Measurements from ENCODE around the gene ACSF2.
"Not testable (repeated sequence)": the region's sequence is repeated elsewhere in the genome, so short reads cannot be mapped to it uniquely, and the experiment has no call there.

ACSF2 gene, protein sequence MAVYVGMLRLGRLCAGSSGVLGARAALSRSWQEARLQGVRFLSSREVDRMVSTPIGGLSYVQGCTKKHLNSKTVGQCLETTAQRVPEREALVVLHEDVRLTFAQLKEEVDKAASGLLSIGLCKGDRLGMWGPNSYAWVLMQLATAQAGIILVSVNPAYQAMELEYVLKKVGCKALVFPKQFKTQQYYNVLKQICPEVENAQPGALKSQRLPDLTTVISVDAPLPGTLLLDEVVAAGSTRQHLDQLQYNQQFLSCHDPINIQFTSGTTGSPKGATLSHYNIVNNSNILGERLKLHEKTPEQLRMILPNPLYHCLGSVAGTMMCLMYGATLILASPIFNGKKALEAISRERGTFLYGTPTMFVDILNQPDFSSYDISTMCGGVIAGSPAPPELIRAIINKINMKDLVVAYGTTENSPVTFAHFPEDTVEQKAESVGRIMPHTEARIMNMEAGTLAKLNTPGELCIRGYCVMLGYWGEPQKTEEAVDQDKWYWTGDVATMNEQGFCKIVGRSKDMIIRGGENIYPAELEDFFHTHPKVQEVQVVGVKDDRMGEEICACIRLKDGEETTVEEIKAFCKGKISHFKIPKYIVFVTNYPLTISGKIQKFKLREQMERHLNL

DNA sequence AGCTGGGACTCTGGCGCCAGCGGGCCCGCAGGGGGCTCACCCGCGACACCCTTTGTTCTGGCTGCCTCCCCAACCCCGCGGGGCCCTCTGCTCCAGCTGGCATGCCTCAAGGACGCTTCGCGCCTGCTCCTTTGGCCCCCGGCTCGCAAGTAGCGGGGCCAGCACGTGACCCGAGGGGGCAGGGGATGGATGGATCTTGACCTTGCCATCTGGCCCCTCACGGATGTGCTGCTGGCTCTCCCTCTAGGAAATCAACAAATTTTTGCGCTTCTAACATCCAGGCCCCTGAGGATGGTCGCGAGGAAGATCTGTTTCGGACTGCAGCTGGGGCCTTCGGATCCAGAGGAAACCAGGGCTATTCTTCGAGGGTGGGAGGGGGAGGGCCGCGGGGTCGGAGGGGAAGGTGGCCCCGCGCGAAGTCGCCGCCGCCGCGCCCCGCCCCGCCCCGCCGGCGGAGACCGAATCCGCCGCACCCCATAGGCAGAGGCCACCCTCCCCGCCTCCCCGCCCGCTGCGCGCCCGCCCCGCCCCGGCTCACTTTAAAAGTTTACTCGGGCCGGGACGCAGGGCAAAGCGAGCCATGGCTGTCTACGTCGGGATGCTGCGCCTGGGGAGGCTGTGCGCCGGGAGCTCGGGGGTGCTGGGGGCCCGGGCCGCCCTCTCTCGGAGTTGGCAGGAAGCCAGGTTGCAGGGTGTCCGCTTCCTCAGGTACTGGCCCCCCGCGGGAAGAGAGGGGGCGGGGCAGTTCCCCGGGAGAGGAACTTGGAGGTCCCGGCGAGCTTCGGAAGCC, at the start of gene ACSF2:
Gene ACSF2, plus strand, starts transcription at position 537 of the 790 bp plus-strand sequence. Its CDS starts 44 bp downstream, at position 581.
- DNase-seq (ENCODE audit: low read depth in 2 of 2), result peak; percentile 36 to 51

- no peak for DNase-seq (ENCODE audit: low read depth in 2 of 2)
Measured at GRCh38 chr17:50379351-50380132, 46.5 kb upstream of the ACSF2 start.

- DNase-seq (ENCODE audit: low read depth in 2 of 2), result no peak
Measured at GRCh38 chr17:50380369-50381259, 45.4 kb upstream of the ACSF2 start.

DNA sequence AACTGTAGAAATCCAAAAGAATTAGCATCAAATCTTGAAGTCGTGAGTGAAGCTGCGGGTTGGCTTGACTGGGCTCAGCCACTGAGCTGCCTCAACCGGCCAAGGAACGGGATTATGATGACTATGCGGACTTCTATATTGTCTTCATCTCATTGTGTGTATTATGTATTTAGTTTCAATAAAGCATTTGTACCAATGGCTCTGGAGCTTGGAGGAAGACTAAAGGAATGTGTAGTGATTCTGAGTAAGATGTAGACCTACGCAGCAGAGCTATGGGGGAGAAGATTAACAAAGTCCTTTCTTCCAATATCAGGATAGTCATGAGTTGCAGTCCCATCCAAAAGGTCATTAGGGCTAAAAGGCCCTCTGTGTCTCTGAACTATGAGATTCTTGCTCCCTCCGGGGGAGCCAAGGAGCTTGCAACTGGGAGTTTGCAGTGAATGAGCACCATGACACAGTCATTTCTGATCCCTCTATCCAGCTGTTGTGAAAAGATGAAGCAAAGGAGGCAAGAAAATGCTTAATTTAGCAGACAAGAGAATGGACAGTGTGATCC, 44.7 kb upstream of the ACSF2 start:
- no peak for DNase-seq (ENCODE audit: low read depth in 2 of 2)

GRCh38 chr17:50381920-50382319, 44.1 kb upstream of the ACSF2 start:
- no peak for DNase-seq (ENCODE audit: low read depth in 2 of 2)

DNA sequence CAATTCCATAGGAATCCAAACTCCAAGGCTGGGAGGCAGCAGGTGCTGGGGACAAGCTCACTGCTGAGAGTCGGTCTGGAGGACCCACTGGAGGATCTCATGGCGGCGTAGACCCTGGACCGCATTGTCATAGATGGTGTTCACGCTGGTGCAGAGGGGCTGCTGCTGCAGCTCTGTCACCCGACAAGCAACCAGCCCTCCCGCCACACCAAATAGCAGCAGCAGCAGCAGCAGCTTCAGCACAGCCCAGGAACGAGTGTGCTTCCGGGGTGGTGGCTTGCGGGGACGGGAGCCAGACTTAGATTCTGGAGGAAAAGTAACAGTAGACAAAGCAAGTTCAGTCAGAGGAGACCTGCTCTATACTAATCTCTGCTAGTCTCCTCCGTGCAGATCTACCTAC, 43.1 kb upstream of the ACSF2 start:
- DNase-seq (ENCODE audit: low read depth in 2 of 2), result no peak

DNA sequence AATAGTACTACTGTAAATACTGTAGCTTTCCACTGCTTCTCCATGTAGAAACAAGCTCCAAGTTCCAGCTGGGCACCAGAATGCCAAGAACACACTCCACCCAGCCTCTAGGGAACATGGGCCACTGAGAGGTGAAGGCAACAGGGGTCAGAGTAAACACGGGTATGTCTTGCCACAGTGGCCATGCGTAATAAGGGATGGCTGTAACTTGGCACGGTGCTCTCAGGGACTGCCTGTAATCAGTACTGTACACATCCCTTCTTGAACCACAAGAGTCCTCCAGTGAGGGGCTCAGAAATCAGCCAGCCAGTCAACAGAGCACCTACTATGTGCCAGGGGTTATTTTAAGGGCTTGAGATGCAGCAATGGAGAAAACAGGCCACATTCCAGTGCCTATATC, 39.5 kb upstream of the ACSF2 start:
- no peak for DNase-seq (ENCODE audit: low read depth in 2 of 2)

DNA sequence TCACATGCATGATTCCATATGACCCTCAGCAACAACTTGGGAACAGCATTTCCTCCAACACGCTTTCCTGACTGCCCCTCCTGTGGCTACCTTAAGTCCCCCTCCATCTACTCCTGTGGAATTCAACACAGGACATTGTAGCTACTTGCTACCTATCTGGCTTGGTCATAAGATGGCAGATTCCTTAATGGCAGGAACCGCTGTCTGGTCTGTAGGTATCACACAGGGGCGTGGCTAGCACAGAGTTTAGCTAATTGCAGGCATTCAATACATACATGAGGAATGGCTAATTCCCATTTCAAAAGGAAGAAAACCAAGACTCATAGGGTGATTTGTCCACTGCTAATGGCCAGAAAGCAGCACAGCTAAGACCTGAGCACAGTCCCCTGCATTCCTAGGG, 37.3 kb upstream of the ACSF2 start:
- DNase-seq (ENCODE audit: low read depth in 2 of 2), result no peak

GRCh38 chr17:50389534-50389933, 36.5 kb upstream of the ACSF2 start:
- no peak for DNase-seq (ENCODE audit: low read depth in 2 of 2)

- DNase-seq (ENCODE audit: low read depth in 2 of 2), result no peak
Measured at GRCh38 chr17:50392621-50393020, 33.4 kb upstream of the ACSF2 start.

- no peak for DNase-seq (ENCODE audit: low read depth in 2 of 2)
Measured at GRCh38 chr17:50393700-50394099, 32.3 kb upstream of the ACSF2 start.

DNA sequence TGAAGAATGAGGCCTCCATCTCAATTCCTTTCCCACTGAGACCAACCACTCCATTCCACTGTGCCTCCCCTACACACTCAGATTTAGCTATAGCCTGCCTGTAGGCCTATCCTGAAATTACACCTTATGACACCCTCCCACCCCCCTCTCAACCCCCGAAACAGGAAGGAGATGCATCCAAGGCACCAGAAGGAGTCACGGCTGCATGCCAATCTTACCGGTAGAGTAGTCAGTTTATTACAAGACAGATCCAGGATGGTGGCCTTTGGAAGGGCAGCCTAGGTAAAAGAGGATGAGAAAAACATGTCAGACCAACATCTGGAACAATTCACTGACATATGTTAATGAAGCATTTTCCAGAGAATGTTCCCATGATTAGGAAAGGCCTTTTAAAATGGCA, 31.3 kb upstream of the ACSF2 start:
- no peak for DNase-seq (ENCODE audit: low read depth in 2 of 2)

DNA sequence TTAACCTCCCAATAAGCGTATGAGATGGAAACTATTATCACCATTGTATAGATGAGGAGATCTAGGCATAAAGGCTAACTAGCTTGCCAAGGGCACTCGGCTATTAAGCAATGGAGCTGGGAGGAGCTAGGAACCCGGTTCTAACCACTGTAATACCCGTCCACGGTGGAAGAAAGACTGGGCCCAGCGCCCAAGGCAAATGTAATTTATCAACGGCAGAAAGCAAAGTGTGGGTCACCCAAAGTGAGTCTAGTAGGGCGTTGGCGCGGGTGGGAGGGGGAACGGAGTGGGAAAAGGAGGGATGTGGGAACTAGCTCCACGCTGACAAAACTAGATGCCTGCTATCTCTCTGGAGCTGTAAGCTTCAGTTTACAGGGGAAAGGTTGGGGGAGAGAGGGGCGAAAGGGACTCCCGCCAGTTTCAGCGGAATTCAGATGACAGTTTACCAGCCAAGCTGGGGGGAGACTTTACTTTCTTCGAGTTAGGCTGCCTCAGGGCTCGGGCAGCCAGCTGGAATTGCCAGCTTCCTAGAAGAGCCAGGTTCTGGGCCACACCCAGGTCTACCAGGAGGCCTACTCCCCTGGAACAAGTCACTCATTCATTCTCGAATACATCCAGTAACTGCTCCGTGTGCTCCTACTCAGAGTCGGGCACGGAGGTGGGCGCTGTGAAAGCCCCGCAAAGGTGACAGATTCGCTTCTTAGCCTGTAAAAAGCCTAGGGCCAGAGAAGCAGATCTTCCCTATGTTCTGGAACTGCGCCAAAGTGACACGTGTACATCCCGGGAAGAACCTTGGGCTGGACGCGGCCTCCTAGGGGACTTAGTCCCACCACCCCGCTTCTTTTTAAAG, 29.5 kb upstream of the ACSF2 start:
- DNase-seq (ENCODE audit: low read depth in 2 of 2), result no peak

DNA sequence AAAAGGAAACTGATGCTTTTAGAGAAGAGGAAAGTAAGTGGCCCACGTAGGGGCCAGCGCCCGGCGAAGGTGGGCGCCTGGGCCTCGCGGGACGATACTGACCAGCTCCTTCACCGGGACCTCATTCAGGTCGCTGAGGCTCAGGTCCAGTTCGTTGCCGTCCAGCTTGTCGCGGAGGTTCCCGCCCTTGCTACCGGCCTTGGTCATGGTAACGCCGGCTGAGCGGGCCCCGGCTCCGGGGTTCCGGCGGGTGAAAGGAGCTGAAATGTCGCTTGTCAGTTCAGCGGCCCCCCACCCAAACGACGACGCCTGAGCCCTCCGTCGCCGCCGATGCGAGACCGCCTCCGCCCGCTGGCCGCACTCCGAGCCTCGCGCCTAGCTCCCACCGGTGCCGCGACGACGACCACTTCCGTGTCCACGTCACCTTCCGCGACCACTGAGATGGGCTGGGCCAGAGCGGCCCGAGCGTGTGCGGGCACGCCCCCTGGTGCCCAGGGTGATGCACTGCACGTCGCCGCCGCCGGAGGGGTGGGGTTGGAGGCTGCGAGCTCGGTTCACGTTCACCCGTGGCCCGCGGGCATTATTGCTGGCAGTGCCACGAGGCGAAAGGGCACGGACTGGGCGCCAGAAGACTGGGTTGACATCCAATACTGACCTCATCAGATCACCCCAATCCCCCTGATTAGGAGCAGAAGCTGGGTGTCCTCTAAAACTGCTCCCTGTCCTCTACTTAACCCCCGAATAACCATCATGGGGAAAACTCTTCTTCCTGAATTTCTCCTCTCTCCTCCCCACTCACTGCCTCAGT, 28.7 kb upstream of the ACSF2 start, which contains the start of gene LRRC59:
Gene LRRC59, minus strand, starts transcription at position 413 of the 808 bp plus-strand sequence. Its CDS starts 206 bp downstream, at position 207.
- DNase-seq (ENCODE audit: low read depth in 2 of 2), result peak; percentile 86 to 91

DNA sequence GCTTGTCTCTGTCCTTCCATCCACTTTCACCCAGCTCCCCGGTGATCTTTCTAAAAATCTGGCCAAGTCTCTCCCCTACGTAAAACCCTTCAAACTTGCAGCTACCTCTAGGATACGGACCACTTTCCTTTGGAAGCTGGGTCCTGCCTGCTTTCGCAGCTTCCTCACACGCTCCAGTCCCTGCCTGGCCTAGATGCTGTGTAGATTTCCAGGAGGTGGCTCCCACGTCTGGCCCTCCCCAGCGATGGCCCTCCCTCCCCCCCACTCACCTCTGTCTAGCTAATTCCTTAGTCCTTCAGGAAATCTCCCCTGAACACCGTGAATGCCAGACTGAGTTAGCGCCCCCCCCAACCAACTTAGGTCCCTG, 28.1 kb upstream of the ACSF2 start:
- no peak for DNase-seq (ENCODE audit: low read depth in 2 of 2)

DNA sequence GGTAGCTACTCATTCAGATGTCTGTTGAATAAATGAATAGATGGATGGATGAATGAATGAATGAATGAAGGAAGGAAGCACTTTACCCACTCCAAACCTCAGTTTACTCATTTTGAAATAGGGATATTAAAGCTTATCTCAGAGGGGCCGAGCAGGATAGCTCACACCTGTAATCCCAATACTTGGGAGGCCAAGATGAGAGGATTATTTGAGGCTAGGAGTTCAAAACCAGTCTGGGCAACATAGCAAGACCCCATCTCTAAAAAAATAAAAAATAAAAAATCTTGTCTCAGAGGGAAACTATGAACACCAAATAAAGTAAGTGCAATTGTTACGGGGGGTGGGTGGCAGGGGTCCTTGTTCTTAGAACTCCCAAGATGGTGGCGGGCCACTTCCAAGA, 27.3 kb upstream of the ACSF2 start:
- not testable (repeated sequence) for DNase-seq (ENCODE audit: low read depth in 2 of 2)

GRCh38 chr17:50399591-50399990, 26.4 kb upstream of the ACSF2 start:
- DNase-seq (ENCODE audit: low read depth in 2 of 2), result not testable (repeated sequence)

DNA sequence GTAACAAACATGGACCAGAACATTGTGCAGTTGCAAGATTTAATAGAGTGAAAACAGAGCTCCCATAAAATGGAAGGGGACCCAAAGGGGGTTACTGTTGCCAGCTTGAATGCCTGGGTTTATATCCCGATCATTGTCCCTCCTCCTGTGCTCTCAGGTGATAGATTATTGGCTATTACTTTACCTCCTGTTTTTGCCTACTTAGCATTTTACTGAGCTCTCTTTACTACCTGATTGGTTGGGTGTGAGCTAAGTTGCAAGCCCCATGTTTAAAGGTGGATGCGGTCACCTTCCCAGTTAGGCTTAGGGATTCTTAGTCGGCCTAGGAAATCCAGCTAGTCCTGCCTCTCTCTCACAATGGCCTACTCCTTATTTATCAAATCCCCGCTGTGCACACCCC, 20.7 kb upstream of the ACSF2 start:
- not testable (repeated sequence) for DNase-seq (ENCODE audit: low read depth in 2 of 2)

DNA sequence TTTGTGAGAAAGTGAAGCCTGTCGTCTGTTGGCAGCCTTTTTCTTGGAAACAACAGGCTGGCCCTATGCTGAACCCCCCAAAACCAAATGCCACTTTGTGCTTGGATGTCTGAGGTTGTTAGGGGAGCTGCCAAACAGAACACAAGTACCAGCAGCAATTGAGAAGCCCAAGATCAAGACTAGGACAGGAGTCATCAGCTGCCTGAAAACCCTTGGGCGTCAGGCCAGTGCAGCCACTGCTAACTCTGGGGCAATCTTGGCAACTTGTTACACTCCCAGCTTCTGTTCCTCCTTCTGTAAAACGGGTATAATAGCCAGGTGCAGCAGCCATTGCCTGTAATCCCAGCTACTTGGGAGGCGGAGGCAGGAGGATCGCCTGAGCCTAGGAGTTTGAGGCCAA, 19.4 kb upstream of the ACSF2 start:
- no peak for DNase-seq (ENCODE audit: low read depth in 2 of 2)

Data from stimulated activated CD8-positive, alpha-beta memory T cell treated with anti-CD3 and anti-CD28 coated beads, Interleukin-7, amount 100 ng/mL, for 1 hour (primary cell).